Testis (tissue), 2 donors: Measurements from ENCODE around the gene KLHL28.

Experiments used
- CTCF ChIP-seq, 3 experiments: fragments of 450-650 bp in 2 of 3; fragments of 200-600 bp in 1 of 3; sonication (generic) in 1 of 3; IDR thresholded peaks; one replicate each; pipeline ENCODE4 v1.5.1; 2016 to 2019; ENCODE audit warnings: antibody characterized with exemption in 3 of 3, mild to moderate bottlenecking in 2 of 3, moderate library complexity in 1 of 3
- POLR2A ChIP-seq: fragments of 450-650 bp; IDR thresholded peaks from one replicate; pipeline ENCODE4 v1.6.1; 2017; ENCODE audit warnings: antibody characterized with exemption, mild to moderate bottlenecking, moderate library complexity

- no peak for TF ChIP-seq POLR2A
- no peak for TF ChIP-seq CTCF (IDR thresholded peaks at IDR 0.05)
Measured at GRCh38 chr14:44979740-44980356, 18.1 kb upstream of the KLHL28 start.
